ENCODE results near the gene TPM2.

Gene TPM2

GRCh38 chr9:35696520-35697215 is 6.9 kb upstream of the TPM2 start:
- no peak for DNase-seq (ENCODE audit: low read depth)

DNA sequence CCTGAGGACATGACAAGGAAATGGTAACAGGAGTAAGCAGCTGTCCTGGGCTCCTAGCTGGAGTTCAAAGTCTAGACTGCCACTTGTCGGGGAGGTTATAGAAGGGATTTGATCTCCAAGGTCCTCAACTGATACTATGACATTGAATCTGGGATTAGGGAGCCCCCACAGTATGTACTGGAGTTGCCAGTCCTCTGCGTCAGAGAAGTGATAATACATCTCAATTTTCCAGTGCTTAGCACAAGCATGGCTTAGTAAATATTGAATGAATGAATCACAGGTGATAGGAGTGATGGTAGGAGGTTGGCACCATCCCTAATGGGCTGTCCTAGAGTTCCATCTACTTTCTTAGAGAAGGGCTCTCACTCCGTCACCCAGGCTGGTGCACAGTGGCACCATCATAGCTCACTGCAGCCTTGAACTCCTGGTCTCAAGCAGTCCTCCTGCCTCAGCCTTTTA is 6.2 kb upstream of the TPM2 start:
- no peak for DNase-seq (ENCODE audit: low read depth)

- no peak for DNase-seq (ENCODE audit: low read depth)
These were observed 2.1 kb upstream of the TPM2 start for GRCh38 chr9:35691757-35692301.

GRCh38 chr9:35691334-35691650 is 1.6 kb upstream of the TPM2 start:
- no peak for DNase-seq (ENCODE audit: low read depth)

GRCh38 chr9:35690614-35691333 is 1.0 kb upstream of the TPM2 start:
- DNase-seq (ENCODE audit: low read depth) = no peak

DNA sequence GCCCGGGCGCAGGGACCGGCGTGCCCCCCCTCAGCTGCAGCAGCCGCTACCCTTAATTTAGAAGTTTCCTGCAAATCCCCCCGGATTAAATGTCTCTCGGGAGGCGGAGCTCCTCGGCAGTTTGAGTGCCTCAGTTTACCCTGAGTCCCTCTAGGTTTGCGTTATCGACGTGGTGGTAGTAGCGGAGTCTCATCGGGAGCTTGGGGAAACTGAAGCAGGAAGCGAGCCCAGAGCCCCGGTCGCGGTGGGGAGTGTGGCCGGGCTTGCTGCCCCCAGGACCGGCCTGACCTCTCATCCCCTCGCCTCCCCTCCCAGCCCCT is 529 bp upstream of the TPM2 start:
- DNase-seq (ENCODE audit: low read depth) = no peak

DNA sequence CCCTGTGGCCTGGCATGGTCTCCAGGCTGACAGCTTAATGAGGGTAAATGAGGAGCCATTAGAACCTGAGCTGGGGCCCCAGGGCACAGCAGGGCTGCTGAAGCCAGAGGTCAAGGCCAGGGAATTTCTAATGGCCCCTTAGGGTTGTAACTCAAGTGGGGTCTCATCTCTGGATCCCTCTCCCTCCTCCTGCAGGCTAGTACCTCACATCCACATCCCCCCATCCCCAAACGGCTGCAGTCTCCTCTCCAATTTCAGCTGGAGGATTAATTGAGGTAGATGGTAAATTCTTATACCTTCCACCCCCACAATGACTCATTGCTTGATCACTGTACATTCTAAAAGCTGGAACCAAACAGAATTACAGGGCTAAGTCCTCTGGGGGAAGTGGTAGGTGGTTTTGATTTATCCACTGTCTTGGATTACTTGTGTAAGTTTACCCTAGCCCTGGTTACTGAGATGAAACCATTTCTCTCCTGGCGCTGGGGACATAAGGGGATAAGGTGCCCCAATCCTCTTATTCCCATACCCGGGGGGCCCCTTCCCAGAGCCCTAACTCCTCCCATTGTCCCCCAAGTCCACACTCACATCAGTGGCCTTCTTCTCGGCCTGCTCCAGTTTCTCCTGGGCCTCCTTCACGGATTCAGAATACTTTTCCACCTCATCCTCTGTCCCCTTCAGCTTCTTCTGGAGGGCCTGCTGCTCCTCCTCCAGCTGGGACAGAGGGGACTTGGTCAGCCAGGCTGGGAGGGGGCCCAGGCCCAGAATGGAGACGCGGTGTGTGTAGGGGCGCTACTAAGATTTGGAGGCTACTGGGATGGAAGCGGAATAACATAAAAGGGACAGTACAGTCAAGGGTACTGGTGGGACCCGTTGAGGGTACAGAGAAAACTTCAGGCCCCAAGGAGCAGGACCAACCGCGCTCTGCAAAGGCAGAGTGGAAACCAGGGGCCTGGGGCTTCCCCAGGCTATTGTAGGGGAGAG is 875 bp downstream of the TPM2 start:
- no peak for DNase-seq (ENCODE audit: low read depth)

DNA sequence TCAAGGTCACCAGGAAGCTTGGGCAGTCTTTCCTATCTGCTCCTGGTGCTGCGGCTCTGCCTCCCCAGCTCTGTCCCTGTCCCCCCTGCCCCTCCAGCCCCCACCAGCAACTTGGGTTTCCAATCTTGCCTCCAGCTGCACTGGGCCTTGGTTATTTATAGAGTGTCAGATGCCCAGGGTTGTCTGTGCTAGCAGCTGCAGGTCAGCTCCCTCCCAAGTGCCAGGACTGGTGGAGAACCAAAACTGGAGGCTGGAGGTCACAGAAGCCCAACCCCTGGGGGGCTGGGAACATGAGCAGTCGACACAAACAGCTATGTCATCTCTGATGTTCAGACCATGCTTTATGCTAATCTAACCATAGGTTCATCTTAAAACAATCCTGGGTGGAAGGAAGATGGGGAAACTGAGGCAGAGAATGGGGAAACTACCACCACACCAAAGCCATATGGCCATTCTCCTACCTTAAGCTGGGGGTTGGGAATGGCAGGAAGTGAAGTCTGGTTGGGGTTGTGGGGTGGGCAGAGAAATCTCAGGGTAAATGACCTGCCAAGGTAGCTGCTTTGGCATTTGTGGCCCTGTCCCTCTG is 1.7 kb downstream of the TPM2 start:
- no peak for DNase-seq (ENCODE audit: low read depth)

GRCh38 chr9:35687306-35687705 is 2.4 kb downstream of the TPM2 start:
- no peak for DNase-seq (ENCODE audit: low read depth)

GRCh38 chr9:35686222-35687203 is 3.2 kb downstream of the TPM2 start:
- DNase-seq (ENCODE audit: low read depth) = no peak

DNA sequence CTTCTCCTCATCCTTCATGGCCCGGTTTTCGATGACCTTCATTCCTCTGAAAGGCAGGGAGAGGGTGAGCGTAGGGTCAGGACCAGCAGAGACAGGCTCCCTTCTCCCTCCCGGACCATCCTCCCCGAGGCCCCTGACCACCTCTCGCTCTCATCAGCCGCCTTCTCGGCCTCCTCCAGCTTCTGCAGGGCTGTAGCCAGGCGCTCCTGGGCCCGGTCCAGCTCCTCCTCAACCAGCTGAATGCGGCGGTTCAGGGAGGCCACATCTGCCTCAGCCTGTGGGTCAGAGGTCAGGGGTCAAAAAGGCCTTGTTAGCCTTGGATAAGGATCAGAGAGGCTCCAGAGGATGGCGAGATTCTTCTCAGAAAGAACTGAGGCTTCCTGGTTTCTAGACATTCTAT is 4.2 kb downstream of the TPM2 start:
- no peak for DNase-seq (ENCODE audit: low read depth)

GRCh38 chr9:35684921-35685320 is 4.8 kb downstream of the TPM2 start:
- DNase-seq (ENCODE audit: low read depth) = no peak

DNA sequence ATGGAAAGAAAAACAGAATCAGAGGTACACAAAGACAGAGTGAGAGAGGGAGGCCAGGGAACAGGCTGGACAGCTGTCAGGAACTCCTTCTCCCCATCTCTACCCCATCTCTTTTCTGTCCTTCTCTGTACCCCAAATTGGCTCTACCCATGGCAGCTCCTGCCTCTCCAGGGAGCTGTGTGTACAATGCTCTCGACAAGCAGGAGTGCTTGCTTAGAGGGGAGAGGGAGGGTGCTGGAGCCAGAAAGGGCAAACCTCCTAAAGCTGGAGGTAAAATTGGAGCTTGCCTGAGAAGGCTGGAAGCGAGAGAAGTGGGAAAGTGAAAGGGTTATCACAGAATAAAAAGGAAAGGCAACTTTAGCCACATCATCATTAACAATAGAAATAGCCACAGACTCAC is 6.4 kb downstream of the TPM2 start:
- DNase-seq (ENCODE audit: low read depth) = no peak

DNA sequence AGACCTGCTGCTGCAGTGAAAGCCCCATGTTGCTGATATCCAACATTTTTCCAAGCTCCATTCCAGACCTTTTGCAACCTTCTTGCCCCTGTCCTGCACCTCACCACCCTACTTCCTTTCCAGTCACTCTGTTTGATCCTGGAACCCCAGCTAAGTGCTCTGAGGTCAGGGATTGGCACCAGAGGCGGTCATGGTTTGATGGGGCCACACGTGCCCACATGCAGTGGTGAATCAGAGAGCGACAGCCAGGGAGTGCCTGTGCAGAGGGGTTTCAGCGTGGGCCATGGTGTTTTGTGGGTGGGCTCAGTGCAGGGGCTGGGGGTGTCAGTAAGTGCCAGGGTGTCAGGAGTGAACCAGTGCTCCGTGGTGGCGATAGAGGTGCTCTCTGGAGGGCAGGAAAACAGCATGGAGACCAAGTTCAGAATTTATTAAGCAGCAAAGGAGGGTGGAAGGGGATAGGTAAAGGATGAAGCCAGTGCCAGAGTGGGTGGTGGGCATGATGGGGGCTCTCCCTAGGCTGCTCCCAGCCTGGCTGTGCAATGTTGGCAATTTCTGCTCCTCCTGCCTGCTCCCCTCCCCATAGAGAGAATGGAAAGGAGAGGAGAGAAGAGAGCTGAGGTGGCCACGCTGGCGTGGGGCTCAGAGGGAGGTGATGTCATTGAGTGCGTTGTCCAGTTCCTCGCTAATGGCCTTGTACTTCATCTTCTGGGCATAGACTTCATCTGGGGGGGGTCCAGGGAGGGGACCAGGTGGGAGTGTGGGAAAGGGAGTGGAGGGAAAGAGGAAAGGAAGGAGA is 7.0 kb downstream of the TPM2 start:
- no peak for DNase-seq (ENCODE audit: low read depth)

DNA sequence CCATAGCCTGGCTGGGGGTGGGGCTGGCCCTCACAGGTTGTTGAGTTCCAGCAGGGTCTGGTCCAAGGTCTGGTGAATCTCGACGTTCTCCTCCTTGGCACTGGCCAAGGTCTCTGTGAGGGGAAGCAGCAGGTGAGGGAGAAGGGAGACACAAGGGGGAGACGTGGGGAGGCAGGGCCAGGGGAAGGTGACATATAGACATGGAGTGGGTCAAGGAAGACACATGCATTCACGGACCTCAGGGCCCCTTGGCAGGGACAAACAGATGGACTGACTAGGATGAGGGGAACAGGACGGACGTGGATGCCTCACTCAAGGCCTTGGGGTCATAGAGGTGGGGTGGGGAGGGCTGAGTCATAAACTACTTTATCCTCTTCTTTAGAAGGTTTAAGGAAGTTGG is 7.7 kb downstream of the TPM2 start:
- DNase-seq (ENCODE audit: low read depth) = no peak

DNA sequence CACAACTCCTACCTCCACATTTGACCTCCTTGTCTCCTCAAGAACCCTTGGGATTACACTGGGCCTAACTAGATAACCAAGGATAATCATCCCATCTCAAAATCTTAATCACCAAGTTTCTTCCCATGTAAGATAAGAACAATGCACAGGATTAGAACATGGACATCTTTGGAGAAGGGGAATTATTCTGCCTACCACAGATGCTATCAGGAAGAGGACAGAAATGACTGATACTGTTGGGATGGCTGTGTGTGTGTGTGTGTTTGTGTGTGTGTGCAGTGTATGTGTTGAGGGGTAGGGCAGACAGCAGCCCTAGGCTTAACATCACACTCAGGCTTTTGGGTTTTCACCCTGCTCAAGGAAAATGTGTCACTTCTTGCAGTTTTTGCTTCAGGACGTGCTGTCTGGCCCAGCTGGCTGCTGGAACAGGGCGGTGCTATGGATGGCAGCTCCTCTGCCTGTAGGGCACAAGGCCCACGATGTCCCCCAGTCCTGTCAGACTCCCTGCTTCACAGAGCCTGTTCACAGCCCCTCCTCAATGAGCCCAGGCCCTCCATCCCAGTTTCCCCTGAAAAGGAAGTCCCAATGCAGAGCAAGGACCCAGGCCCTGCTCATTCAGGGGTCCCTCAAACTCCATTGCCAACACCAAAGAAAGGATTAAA is 8.3 kb downstream of the TPM2 start:
- no peak for DNase-seq (ENCODE audit: low read depth)

DNA sequence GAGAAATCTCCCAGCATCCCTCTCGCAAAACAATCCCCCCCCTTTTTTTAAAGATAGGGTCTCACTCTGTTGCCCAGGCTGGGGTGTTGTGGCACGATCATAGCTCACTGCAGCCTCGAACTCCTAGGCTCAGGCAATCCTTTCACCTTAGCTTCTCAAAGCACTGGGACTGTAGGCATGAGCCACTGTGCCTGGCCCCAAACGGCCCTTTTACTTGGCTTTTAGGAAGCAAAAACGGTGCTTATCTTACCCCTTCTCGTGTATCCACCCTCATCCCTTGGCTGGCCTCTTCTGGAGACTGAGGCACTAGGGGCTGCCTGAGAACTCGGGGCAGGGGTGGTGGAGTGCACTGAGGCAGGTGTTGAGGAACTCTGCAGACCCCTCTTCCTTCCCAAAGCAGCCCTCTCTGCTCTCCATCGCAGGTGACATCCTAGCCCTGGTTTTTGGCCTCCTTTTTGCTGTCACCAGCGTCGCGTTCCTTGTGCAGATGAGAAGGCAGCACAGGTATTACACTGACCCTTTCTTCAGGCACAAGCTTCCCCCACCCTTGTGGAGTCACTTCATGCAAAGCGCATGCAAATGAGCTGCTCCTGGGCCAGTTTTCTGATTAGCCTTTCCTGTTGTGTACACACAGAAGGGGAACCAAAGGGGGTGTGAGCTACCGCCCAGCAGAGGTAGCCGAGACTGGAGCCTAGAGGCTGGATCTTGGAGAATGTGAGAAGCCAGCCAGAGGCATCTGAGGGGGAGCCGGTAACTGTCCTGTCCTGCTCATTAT is 9.2 kb downstream of the TPM2 start:
- no peak for DNase-seq (ENCODE audit: low read depth)

- no peak for DNase-seq (ENCODE audit: low read depth)
These were observed 9.9 kb downstream of the TPM2 start for GRCh38 chr9:35679766-35680330.

- no peak for DNase-seq (ENCODE audit: low read depth)
These were observed 10.6 kb downstream of the TPM2 start for GRCh38 chr9:35679091-35679490.
